Sigmoid colon (tissue), 4 donors: ENCODE measurements around the gene SQOR.

ENCODE experiments used
- CTCF ChIP-seq, 4 experiments: fragments of 450-650 bp in 3 of 4; fragments of 200-600 bp in 1 of 4; IDR thresholded peaks; one replicate each; pipeline ENCODE4 v1.5.1; 2016 to 2019; ENCODE audit warnings: antibody characterized with exemption in 4 of 4, mild to moderate bottlenecking in 3 of 4, moderate library complexity in 2 of 4
- EP300 ChIP-seq, 4 donors: sonication (generic); formaldehyde crosslinking; IDR thresholded peaks; one replicate each; pipeline ENCODE4 v1.6.1; 2017; ENCODE audit warnings: antibody characterized with exemption in 4 of 4
- POLR2A ChIP-seq, 2 donors: fragments of 450-650 bp; IDR thresholded peaks; one replicate each; pipeline ENCODE4 v1.6.1; 2016; ENCODE audit warnings: antibody characterized with exemption in 2 of 2, mild to moderate bottlenecking in 2 of 2, moderate library complexity in 2 of 2
- POLR2AphosphoS5 ChIP-seq, 4 donors: sonication (generic); formaldehyde crosslinking; IDR thresholded peaks; one replicate each; pipeline ENCODE4 v1.6.1; 2017; ENCODE audit warnings: antibody characterized with exemption in 4 of 4

GRCh38 chr15:45650889-45651525 is 16.2 kb downstream of the SQOR start:
- TF ChIP-seq EP300 (IDR thresholded peaks at IDR 0.05) = no peak
- no peak for TF ChIP-seq CTCF (IDR thresholded peaks at IDR 0.05)
- TF ChIP-seq POLR2A (IDR thresholded peaks at IDR 0.05) = no peak
- no peak for TF ChIP-seq POLR2AphosphoS5 (IDR thresholded peaks at IDR 0.05)
